Right atrium auricular region (tissue), 2 donors: ENCODE results near the gene RHOT2. TPM values are rescaled to one million over a fixed set of nuclear protein-coding genes. Genes with fewer than 3 reads are reported as not detected.

Experiments used
- DNase-seq: peaks from one replicate; pipeline ENCODE4 v3.0.0-alpha.2; 2019; ENCODE audit warnings: low spot score
- H3K27ac ChIP-seq, 2 donors: fragments of 200-600 bp; sonication (generic); 1 replicate in 1 of 2; 2 replicates in 1 of 2; pipeline ENCODE4 v1.5.1; 2016 to 2019
- H3K27me3 ChIP-seq, 2 donors: fragments of 200-600 bp; sonication (generic); one replicate each; pipeline versions ENCODE4 v1.5.1 to v1.6.0; 2017 to 2019
- H3K36me3 ChIP-seq: fragments of 200-600 bp; sonication (generic); one replicate; pipeline ENCODE4 v1.5.1; 2016
- H3K4me1 ChIP-seq, 2 donors: fragments of 200-600 bp; sonication (generic); one replicate each; pipeline versions ENCODE4 v1.5.1 to v1.6.0; 2017 to 2019
- H3K4me3 ChIP-seq, 2 donors: fragments of 200-600 bp; sonication (generic); 1 replicate in 1 of 2; 2 replicates in 1 of 2; pipeline ENCODE4 v1.5.1; 2017 to 2019; ENCODE audit warnings: mild to moderate bottlenecking in 1 of 2, moderate library complexity in 1 of 2
- H3K9me3 ChIP-seq, 2 donors: fragments of 200-600 bp; sonication (generic); one replicate each; pipeline ENCODE4 v1.5.1; 2019
- total RNA-seq, 2 donors: library from RNA; depleted of rRNA; stranded (reverse); fragments of >200 nt; gene quantifications; one replicate each; pipeline ENCODE4 v1.1.0, GENCODE V29; 2016
- TF ChIP-seq, protein P1 (sequence below), 2 donors: fragments of 200-600 bp; sonication (generic); IDR thresholded peaks; one replicate each; pipeline ENCODE4 v1.5.1; 2019; ENCODE audit warnings: antibody characterized with exemption in 2 of 2

Gene RHOT2
- total RNA-seq, 2 donors from 2014 or later: 37.8 to 42.8 TPM

DNA sequence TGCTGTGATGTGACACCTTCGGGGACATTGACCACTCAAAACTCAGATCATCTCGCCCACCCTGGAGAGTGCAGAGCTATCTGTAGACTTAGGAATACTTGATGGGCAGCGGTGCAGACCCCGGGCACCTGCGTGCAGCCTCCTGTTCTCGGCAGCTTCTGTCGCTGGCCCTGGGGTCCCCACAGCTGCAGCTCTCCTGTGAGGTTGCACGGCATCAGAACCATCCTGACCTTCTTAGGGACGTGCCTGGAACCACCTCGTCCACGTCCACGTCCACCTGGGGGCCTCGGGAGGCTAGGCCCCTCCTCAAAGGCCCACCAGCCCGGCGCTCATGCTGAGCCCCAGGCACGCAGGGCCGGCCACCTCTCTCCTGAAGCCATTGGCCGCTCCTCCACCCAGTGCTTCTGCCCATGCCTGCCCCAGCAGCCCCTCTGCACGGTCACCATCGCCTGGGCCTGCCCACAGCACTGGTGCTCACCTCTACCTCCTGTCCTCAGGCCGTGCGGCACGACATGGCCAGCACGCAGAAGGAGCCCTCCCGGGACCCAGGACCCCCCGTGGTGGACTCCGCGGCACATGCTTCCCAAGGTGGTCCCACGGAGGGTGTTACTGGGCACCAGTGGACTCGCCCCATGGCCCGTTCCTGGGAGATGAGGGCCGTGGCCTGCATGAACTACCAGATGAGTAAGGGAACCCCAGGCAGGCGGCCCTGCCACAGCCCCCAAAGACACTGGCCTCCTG is 39.4 kb upstream of the RHOT2 start:
- no peak overlapping the region for H3K4me3 ChIP-seq
- no peaks in the 10 kb centered on the region for H3K27me3 ChIP-seq
- H3K9me3 ChIP-seq: no peaks in the 10 kb centered on the region
- TF ChIP-seq, protein P1, sequence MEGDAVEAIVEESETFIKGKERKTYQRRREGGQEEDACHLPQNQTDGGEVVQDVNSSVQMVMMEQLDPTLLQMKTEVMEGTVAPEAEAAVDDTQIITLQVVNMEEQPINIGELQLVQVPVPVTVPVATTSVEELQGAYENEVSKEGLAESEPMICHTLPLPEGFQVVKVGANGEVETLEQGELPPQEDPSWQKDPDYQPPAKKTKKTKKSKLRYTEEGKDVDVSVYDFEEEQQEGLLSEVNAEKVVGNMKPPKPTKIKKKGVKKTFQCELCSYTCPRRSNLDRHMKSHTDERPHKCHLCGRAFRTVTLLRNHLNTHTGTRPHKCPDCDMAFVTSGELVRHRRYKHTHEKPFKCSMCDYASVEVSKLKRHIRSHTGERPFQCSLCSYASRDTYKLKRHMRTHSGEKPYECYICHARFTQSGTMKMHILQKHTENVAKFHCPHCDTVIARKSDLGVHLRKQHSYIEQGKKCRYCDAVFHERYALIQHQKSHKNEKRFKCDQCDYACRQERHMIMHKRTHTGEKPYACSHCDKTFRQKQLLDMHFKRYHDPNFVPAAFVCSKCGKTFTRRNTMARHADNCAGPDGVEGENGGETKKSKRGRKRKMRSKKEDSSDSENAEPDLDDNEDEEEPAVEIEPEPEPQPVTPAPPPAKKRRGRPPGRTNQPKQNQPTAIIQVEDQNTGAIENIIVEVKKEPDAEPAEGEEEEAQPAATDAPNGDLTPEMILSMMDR (IDR thresholded peaks at IDR 0.05): no peak
- no peak for DNase-seq
- H3K36me3 ChIP-seq: peaks cover 5% of the 10 kb centered on the region
- H3K4me1 ChIP-seq: peaks cover 0 to 35% of the 10 kb centered on the region in 2 donors
- no peak overlapping the region for H3K27ac ChIP-seq

DNA sequence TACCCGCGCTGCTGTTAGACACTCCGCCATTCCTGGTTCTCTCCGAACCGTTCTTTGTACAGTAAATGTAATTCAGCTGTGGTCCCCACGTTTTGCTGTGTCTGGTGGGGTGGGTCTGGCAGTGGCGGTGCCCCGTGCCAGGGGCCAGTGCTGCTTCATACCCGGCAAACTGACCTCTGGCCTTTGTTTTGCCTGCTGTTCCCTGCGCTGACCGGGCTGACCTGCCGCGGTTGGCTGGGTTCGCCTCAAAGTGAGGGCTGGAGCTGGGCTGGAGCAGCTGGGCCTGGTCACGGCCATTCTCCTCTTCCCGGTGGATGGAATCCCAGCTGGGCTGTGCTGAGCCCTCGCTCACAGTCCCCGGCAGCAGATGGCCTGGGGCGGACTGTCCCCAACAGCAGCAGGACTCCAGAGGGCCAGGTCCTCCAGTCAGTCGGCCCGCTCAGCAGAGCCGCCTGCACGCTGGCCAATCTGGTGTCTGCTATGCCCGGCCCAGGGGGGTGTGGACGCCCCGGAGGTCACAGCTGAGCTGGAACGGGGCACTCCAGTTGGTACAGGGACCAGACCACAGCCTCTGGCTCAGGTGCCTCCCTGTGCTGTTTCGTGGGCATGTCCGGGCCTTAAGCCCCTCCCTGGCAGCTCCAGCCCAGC is 38.6 kb upstream of the RHOT2 start:
- H3K4me1 ChIP-seq: peaks cover 0 to 35% of the 10 kb centered on the region in 2 donors
- H3K27ac ChIP-seq: no peak overlapping the region
- H3K4me3 ChIP-seq: no peak overlapping the region
- DNase-seq: no peak
- peaks cover 11% of the 10 kb centered on the region for H3K36me3 ChIP-seq
- no peaks in the 10 kb centered on the region for H3K9me3 ChIP-seq
- TF ChIP-seq, protein P1 (IDR thresholded peaks at IDR 0.05): no peak
- H3K27me3 ChIP-seq: no peaks in the 10 kb centered on the region

DNA sequence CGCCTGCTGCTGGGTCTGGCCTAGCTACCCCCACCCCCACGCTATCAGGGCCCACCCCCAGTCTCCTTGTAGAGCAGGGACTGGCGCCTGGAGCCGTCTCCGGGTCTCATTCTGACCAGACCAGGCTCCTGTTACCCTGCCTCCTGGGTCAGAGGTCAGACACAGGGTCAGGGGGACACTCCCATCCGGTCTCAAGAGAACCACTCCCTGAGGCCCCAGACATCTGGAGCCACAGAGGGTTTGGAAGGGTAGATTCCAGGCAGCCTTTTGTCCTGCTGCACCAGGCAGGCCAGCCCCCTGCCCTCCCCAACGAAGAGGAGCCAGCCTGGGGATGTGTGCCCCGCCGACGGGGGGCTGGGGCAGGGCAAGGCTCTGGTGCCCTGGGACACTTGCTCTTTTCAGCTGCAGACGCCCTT is 38.1 kb upstream of the RHOT2 start:
- no peak for DNase-seq
- TF ChIP-seq, protein P1 (IDR thresholded peaks at IDR 0.05): no peak
- Histone ChIP-seq H3K4me3 (no peak overlapping the region), H3K36me3 (peaks cover 11% of the 10 kb centered on the region), H3K27me3 (no peaks in the 10 kb centered on the region), H3K27ac (no peak overlapping the region), H3K4me1 (peaks cover 0 to 36% of the 10 kb centered on the region in 2 donors), H3K9me3 (no peaks in the 10 kb centered on the region)

DNA sequence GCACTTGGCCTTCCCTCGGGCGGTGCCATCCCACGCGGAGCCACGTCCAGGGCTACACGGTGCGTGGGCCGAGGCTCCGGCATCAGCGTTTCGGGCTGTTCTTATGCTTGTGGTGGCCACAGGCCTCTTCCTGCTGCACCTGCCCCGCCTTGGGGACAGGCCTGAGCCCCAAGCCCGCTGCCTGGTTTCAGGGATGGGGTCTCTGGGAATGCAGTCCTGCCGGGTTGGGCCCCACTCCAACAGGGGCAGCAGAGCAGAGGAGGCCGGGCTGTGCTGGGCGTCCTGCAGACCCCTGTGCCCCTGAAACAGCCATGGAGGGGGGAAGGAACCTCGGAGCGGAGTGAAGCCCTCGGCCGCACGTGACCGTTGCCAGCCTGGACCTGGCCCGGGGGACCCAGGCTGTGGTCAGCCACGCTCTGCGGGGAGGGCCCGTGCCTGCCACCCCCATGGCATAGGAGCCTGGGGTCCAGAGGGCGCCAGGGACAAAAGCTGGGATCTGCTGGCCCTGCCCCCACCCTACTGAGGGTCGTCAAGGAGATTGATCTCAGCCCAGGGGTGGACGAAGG is 37.6 kb upstream of the RHOT2 start:
- H3K36me3 ChIP-seq: peaks cover 11% of the 10 kb centered on the region
- no peak overlapping the region for H3K27ac ChIP-seq

DNA sequence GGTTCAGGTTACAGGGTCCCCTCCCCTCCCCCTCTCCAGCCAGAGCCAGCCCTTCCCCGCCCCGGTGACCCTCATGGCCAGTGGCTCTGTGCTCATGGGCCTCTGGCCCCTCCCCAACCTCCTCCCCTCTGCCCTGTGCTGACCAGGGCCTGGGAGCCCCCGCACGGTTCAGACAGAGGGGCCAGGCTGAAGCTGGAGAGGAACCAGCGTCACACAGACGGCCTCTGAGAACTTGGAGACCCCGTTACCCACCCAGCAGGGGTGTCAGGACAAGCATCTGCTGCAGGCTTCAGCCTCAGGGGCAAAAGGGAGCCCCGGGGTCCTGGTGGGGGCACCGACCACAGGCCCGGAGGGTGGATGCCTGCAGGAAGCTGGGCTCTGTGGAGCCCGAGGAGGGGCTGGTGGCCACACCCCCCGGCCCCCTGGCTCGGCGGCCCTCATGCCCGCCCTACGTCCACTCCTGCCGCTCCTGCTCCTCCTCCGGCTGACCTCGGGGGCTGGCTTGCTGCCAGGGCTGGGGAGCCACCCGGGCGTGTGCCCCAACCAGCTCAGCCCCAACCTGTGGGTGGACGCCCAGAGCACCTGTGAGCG is 37.0 kb upstream of the RHOT2 start, which contains the start of gene WFIKKN1:
Gene WFIKKN1 (plus strand): TSS at position 171 of the 591 bp plus-strand sequence. CDS start 269 bp downstream, at position 440.
- Histone ChIP-seq H3K9me3 (no peaks in the 10 kb centered on the region), H3K36me3 (peaks cover 11% of the 10 kb centered on the region), H3K4me1 (peaks cover 0 to 47% of the 10 kb centered on the region in 2 donors), H3K27me3 (no peaks in the 10 kb centered on the region), H3K4me3 (no peak within 1 kb of the TSS), H3K27ac (no peak within 1 kb of the TSS)
- TF ChIP-seq, protein P1 (IDR thresholded peaks at IDR 0.05): no peak
- no peak for DNase-seq

More for the DNA sequence above, 37.6 kb upstream of the RHOT2 start:
- TF ChIP-seq, protein P1 (IDR thresholded peaks at IDR 0.05): no peak
- Histone ChIP-seq H3K4me3 (no peak overlapping the region), H3K4me1 (peaks cover 0 to 41% of the 10 kb centered on the region in 2 donors), H3K27me3 (no peaks in the 10 kb centered on the region), H3K9me3 (no peaks in the 10 kb centered on the region)
- DNase-seq: no peak
